NCI-H2171 (cell line): ENCODE data around the gene KRTAP4-6.
"Not testable (repeated sequence)": the region's sequence is repeated elsewhere in the genome, so short reads cannot be mapped to it uniquely, and the experiment has no call there.

Source experiments
- DNase-seq: peaks from one replicate; lab custom pipeline; 2025; lab: John Stamatoyannopoulos, UW

The KRTAP4-6 gene

GRCh38 chr17:41140360-41141131 lies at the start of gene KRTAP4-6:
KRTAP4-6 (minus strand) TSS chr17:41140544; CDS start chr17:41140487, 57 bp downstream.
- no peak for DNase-seq

GRCh38 chr17:41189837-41190318 lies 49.5 kb upstream of the KRTAP4-6 start, which contains the start of gene KRTAP9-1:
KRTAP9-1 (plus strand) TSS chr17:41189887; CDS start chr17:41189887, 0 bp downstream.
- DNase-seq: not testable (repeated sequence)

DNA sequence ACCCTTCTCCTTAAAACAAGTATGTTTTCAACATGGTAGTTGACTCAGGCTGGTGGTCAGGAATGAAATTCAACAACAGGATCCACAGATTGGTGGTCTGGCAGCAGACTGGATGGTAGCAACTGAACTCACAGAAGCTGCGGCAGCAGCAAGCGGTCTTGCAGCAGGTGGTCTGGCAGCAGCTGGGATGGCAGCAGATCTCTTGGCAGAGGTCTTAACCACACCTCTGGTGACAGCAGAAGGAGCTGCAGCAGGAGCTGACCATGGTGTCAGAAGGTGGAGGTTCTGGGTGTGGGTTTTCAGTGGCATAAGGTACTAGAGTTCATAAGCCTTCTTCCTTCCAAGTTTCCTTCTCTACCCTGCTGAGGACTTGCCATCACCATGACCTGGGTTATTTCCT lies 46.5 kb upstream of the KRTAP4-6 start:
- DNase-seq: no peak

DNA sequence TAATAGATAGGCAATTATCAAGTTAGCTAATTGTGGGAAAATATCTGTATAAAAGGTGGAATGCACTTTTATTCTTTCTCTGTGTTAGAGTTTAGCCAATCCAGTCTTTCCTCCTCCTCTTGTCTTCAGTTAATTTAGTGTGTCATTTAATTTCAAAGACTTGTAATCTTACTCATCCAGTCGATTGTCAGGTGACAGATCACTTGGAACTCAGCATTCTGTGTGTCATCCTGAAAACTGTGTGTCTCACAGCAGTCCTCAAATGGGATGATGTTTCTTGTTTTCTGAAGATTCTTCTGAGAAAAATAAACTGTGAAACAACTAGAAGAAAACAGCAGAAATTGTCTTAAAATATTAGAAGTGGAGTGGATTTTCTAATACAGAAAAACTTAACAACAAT lies 44.7 kb upstream of the KRTAP4-6 start:
- DNase-seq: no peak

DNA sequence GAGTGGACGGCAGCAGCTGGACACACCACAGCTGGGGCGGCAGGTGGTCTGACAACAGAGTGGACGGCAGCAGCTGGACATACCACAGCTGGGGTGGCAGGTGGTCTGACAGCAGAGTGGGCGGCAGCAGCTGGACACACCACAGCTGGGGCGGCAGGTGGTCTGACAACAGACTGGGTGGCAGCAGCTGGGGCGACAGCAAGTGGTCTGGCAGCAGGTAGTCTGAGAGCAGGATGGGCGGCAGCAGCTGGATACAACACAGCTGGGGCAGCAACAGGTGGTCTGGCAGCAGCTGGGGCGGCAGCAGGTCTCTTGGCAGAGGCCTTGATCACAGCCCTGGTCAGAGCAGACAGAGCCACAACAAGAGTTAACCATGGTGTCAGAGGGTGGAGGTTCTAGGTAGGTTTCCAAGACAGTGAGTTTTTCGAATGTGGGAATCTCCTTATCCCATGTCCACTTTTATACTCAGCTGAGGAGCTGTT lies 44.2 kb upstream of the KRTAP4-6 start, which contains the start of gene KRTAP4-1:
KRTAP4-1 (minus strand) TSS at position 432 of the 482 bp plus-strand sequence; CDS start at position 375, 57 bp downstream.
- no peak for DNase-seq

DNA sequence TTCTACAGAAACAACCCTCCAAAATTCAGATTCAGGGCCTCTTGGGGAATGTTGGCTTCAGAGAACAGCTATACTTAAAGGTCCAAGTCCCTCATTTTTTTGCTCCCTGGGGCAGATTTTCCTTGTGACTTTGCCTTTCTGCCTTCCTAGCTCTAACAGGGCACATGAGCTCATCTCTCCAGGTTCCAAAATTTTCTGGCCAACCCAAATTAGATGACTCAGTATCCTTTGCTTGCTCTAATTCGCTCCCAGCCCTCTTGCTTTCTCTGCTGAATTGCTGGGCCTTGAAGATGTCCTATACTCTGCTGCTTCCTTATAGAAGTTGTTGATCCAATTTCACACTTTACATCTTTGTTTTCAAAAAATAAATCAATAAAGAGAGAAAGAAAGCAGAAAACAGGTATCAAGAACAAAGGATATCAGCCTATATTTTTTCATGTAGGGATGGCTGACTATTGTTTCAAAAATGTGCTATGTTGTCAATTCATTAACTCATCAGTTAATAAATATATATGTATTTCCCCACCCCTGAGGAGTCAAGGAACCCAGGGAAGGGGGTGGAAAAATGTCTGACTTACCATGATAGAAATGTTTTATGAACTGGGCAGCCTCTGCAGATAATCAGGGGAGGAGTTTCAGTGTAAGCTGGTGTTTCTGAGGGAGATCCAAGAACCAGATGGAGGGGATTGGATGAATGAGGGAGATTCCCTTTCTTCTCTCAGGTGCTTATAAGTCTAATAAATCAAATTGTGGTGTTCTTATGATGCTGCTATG lies 38.7 kb upstream of the KRTAP4-6 start:
- DNase-seq: no peak

DNA sequence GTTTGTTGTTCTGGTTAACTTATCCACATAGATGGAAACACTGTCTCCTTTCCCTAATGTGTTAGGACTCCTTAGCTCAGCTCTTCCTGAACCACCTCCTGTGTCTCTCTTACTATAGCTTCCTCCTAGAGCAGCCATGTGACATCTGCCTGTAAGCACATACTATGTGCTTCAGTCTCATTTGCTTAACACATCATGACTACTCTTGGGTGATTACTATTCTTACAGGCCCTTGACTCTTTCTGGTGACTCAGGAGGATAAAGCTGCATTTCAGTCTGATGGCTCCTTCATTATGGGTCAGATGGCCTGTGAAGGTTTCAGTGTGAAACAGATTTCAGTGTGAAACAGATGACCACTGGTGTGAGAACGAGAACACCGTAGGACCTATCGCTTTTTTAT lies 38.0 kb upstream of the KRTAP4-6 start:
- DNase-seq: no peak

GRCh38 chr17:41177727-41178271 lies 37.5 kb upstream of the KRTAP4-6 start, which contains the start of gene KRTAP4-2:
KRTAP4-2 (minus strand) TSS chr17:41178221; CDS start chr17:41178164, 57 bp downstream.
- no peak for DNase-seq

DNA sequence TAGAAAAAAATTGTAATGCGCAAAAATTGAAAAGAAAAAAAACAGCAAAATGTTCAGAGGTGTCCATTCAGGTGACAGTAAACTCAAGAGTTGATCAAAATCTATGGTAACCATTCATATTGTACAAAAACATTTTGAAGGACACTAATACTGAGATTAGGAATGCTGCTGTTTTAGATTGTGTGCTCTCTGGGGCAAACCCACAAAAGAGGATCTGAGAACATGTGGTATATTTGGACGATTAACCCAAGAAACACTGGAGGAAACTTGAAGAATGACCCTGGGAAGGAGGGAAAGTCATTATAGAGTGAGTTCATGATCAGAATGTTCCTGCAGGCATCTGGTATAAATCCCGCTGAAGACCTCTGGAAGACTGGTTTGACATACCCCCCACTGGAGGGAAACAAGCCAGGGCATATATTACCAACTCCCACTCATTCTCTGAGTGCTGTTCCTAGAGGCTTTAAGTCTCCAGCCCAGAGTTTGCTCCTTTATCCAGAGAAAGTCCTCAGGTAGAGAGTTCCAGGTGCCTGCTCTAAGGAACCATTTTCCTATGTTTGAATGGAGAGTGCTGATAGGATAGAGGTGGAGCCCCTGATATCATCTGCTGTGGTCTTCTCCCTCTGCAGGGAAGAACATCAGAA lies 36.5 kb upstream of the KRTAP4-6 start:
- no peak for DNase-seq

GRCh38 chr17:41171886-41172285 lies 31.5 kb upstream of the KRTAP4-6 start:
- no peak for DNase-seq

DNA sequence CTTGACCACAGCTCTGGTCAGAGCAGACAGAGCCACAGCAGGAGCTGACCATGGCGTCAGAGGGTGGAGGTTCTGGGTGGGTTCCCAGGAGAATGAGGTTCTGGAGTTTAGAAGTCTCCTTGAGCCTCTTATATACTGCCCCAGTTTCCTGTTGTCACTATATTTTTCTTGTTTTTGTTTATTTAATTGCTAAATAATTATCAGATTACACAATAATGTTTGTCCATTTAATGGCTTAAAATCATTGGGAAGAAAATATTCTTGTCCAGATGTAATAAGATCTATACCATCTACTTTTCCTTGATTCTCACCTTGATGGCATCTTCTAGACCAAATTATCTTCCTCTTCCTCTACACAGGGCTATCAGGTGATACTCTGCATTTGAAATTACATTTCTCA lies 27.8 kb upstream of the KRTAP4-6 start, which contains the start of gene KRTAP4-3:
KRTAP4-3 (minus strand) TSS at position 101 of the 400 bp plus-strand sequence; CDS start at position 52, 49 bp downstream.
- no peak for DNase-seq

- DNase-seq: no peak
Measured at GRCh38 chr17:41167561-41167960, 27.2 kb upstream of the KRTAP4-6 start.

- DNase-seq: no peak
Measured at GRCh38 chr17:41163828-41164227, 23.5 kb upstream of the KRTAP4-6 start.

- no peak for DNase-seq
Measured at GRCh38 chr17:41160648-41161047, 20.3 kb upstream of the KRTAP4-6 start, which contains the start of gene KRTAP4-4. KRTAP4-4 (minus strand) TSS chr17:41160748; CDS start chr17:41160691, 57 bp downstream.

DNA sequence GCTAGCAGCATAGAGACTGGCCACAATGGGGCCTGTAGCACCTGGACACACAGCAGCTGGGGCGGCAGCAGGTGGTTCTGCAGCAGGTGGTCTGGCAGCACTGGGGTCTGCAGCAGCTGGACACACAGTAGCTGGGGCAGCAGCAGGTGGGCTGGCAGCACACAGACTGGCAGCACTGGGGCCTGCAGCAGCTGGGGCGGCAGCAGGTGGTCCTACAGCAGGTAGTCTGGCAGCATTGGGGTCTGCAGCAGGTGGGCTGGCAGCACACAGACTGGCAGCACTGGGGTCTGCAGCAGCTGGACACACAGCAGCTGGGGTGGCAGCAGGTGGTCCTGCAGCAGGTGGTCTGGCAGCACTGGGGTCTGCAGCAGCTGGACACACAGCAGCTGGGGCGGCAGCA lies 19.8 kb upstream of the KRTAP4-6 start:
- not testable (repeated sequence) for DNase-seq

DNA sequence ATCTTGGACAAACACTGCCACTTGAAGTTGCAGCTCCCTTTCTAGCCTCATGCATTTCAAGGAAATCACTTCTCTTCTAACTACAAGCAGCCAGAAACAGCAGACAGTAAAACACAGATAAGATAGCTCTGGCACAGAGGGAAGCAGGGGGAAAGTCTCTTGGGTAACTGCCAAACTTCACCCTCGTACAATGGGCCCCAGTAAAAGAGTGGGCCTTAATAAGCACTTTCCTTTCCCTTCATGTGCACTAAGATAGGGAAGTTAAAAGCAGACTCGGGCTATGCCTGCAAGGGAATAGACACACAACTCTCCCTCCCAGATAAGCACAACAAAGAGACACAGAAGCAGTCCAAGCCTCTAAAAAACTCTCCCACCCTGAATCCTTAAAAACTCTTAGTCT lies 13.5 kb upstream of the KRTAP4-6 start:
- DNase-seq: no peak

GRCh38 chr17:41151525-41151924 lies 11.2 kb upstream of the KRTAP4-6 start:
- no peak for DNase-seq

DNA sequence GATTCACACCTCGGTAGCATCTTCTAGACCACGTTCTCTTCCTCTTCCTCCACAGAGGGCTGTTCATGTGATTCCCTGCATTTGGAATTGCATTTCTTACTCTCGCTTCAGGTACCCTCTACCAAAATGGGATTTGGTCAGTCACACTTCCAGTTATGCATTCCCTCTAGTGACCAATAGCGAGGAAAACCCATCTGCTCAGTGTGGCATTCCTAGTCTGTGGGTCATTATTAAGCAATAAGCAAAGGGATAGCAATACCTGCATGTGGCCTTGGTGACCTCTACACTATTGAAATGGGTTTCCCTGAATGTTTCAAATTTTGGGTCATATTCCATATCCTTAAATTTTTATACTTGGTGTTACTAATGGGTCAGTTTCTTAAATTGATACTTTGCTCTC lies 9.7 kb upstream of the KRTAP4-6 start:
- DNase-seq: no peak

GRCh38 chr17:41149652-41149985 lies 9.3 kb upstream of the KRTAP4-6 start, which contains the start of gene KRTAP4-5:
KRTAP4-5 (minus strand) TSS chr17:41149825; CDS start chr17:41149767, 58 bp downstream.
- no peak for DNase-seq

- DNase-seq: not testable (repeated sequence)
Measured at GRCh38 chr17:41148971-41149651, 8.8 kb upstream of the KRTAP4-6 start.
